Stimulated activated CD4-positive, alpha-beta T cell treated with anti-CD3 and anti-CD28 coated beads, TNF-alpha, amount 100 ng/mL, for 48 hours (primary cell): ENCODE measurements around the gene RHOBTB1.

ENCODE experiments used
- DNase-seq, 3 donors: peaks; one replicate each; pipeline ENCODE4 v3.0.0-alpha.2; 2020; ENCODE audit warnings: low read depth in 3 of 3

RHOBTB1 gene

GRCh38 chr10:60942134-60942787 is 1.7 kb downstream of the RHOBTB1 start:
- DNase-seq, result no peak

GRCh38 chr10:60940446-60940845 is 3.5 kb downstream of the RHOBTB1 start:
- no peak for DNase-seq

- no peak for DNase-seq
Observed at GRCh38 chr10:60937784-60938654, 6.0 kb downstream of the RHOBTB1 start.

GRCh38 chr10:60937022-60937421 is 7.0 kb downstream of the RHOBTB1 start:
- no peak for DNase-seq

GRCh38 chr10:60934215-60935175 is 9.5 kb downstream of the RHOBTB1 start:
- DNase-seq, result no peak

- no peak for DNase-seq
Observed at GRCh38 chr10:60932756-60933155, 11.2 kb downstream of the RHOBTB1 start.

- no peak for DNase-seq
Observed at GRCh38 chr10:60930237-60930636, 13.7 kb downstream of the RHOBTB1 start.

- no peak for DNase-seq
Observed at GRCh38 chr10:60921633-60922032, 22.4 kb downstream of the RHOBTB1 start.

GRCh38 chr10:60920479-60920878 is 23.5 kb downstream of the RHOBTB1 start:
- no peak for DNase-seq

- no peak for DNase-seq
Observed at GRCh38 chr10:60919551-60919950, 24.4 kb downstream of the RHOBTB1 start.

- no peak for DNase-seq
Observed at GRCh38 chr10:60917331-60918280, 26.4 kb downstream of the RHOBTB1 start.

- DNase-seq, result no peak
Observed at GRCh38 chr10:60916025-60916424, 28.0 kb downstream of the RHOBTB1 start.

- DNase-seq, result no peak
Observed at GRCh38 chr10:60914690-60915141, 29.3 kb downstream of the RHOBTB1 start.

- no peak for DNase-seq
Observed at GRCh38 chr10:60913657-60914056, 30.3 kb downstream of the RHOBTB1 start.

GRCh38 chr10:60913071-60913470 is 30.9 kb downstream of the RHOBTB1 start:
- DNase-seq, result no peak

GRCh38 chr10:60911715-60912114 is 32.3 kb downstream of the RHOBTB1 start:
- no peak for DNase-seq

GRCh38 chr10:60911216-60911615 is 32.8 kb downstream of the RHOBTB1 start:
- DNase-seq, result no peak

GRCh38 chr10:60910543-60910942 is 33.4 kb downstream of the RHOBTB1 start:
- DNase-seq, result no peak

GRCh38 chr10:60908896-60909295 is 35.1 kb downstream of the RHOBTB1 start:
- DNase-seq, result no peak

- DNase-seq, result no peak
Observed at GRCh38 chr10:60908031-60908430, 36.0 kb downstream of the RHOBTB1 start.

GRCh38 chr10:60907236-60907635 is 36.7 kb downstream of the RHOBTB1 start:
- DNase-seq, result no peak
